ENCODE results near the gene TUT4.

DNA sequence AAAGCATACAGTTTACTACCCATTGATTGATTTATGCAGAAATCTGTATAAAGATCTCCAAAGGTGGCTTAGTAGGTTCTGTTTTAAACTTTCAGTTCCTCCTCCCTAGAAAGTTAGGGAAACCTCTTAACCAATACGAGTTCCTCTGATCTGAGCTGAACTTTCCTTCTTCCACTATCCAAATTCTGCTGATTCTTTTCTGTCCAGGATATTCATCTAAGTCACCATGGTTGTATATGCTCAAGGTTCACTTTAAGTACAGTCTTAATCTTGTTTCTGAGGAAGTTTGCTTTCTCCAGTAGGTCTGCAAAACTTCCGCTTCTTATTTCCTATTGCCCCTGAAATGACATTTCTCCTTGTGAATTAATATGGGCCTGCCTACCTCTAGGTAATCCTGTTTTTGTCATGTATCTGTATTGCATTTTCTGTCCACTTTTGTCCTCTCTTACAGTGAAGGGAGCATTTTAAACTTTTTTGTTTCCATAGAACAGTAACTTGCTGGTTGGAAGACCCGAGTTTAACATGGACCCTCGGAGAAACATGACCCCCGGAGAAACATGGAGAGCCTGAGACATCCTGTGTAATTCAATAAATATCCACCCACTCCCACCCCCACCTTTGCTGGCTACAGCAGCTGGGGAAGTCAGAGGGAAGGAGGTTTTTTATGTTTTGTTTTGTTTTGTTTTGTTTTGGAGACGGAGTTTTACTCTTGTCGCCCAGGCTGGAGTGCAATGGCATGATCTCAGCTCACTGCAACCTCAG lies 16.7 kb upstream of the TUT4 start:
- TF ChIP-seq, protein P1, sequence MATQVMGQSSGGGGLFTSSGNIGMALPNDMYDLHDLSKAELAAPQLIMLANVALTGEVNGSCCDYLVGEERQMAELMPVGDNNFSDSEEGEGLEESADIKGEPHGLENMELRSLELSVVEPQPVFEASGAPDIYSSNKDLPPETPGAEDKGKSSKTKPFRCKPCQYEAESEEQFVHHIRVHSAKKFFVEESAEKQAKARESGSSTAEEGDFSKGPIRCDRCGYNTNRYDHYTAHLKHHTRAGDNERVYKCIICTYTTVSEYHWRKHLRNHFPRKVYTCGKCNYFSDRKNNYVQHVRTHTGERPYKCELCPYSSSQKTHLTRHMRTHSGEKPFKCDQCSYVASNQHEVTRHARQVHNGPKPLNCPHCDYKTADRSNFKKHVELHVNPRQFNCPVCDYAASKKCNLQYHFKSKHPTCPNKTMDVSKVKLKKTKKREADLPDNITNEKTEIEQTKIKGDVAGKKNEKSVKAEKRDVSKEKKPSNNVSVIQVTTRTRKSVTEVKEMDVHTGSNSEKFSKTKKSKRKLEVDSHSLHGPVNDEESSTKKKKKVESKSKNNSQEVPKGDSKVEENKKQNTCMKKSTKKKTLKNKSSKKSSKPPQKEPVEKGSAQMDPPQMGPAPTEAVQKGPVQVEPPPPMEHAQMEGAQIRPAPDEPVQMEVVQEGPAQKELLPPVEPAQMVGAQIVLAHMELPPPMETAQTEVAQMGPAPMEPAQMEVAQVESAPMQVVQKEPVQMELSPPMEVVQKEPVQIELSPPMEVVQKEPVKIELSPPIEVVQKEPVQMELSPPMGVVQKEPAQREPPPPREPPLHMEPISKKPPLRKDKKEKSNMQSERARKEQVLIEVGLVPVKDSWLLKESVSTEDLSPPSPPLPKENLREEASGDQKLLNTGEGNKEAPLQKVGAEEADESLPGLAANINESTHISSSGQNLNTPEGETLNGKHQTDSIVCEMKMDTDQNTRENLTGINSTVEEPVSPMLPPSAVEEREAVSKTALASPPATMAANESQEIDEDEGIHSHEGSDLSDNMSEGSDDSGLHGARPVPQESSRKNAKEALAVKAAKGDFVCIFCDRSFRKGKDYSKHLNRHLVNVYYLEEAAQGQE (IDR thresholded peaks at IDR 0.05; ENCODE audit: insufficient read depth in 1 of 2, low read depth in 2 of 2, low read length in 2 of 2): no peak
- no peak for TF ChIP-seq TAF1 (IDR thresholded peaks at IDR 0.05; ENCODE audit: borderline replicate concordance, insufficient read depth, low read length)

Measured in PFSK-1 (cell line).